OCI-LY3 (cell line): ENCODE results near the gene FREM2.

Experiments used
- H2AFZ ChIP-seq: fragments of 200-600, 300-600 bp; shearing (Covaris generic); 2 replicates; pipeline ENCODE4 v1.6.0; 2014; ENCODE audit warnings: antibody characterized with exemption, low read depth, low read length
- H3K27ac ChIP-seq: fragments of 200-600, 300-600 bp; sonication (generic); 2 replicates; pipeline ENCODE4 v1.5.1; 2014; ENCODE audit warnings: mild to moderate bottlenecking, low read length, moderate library complexity, mixed read lengths
- H3K27me3 ChIP-seq: fragments of 200-600, 300-600 bp; sonication (generic); 2 replicates; pipeline ENCODE4 v1.6.1; 2014; ENCODE audit warnings: low read depth, low read length, mixed read lengths
- H3K36me3 ChIP-seq: fragments of 200-600, 300-600 bp; sonication (generic); replicated peaks from 2 replicates; pipeline ENCODE3; 2014; ENCODE audit warnings: low read depth, low read length, mixed read lengths
- H3K4me1 ChIP-seq: fragments of 300-600, 200-600 bp; sonication (generic); 2 replicates; pipeline ENCODE4 v1.6.1; 2014; ENCODE audit warnings: low read length, mixed read lengths
- H3K4me2 ChIP-seq: fragments of 200-600, 300-600 bp; sonication (generic); 2 replicates; pipeline ENCODE4 v1.6.1; 2014; ENCODE audit warnings: low read length, mixed read lengths
- H3K4me3 ChIP-seq: fragments of 300-600, 200-600 bp; sonication (generic); 2 replicates; pipeline ENCODE4 v1.5.1; 2014; ENCODE audit warnings: antibody characterized with exemption, mild to moderate bottlenecking, low read length, moderate library complexity
- H3K79me2 ChIP-seq: fragments of 300-600, 200-600 bp; shearing (Covaris generic); 2 replicates; pipeline ENCODE4 v1.6.1; 2014; ENCODE audit warnings: mild to moderate bottlenecking, low read length, mixed read lengths
- H3K9ac ChIP-seq: fragments of 300-600, 200-600 bp; shearing (Covaris generic); 2 replicates; pipeline ENCODE4 v1.6.0; 2014; ENCODE audit warnings: mild to moderate bottlenecking, low read length, moderate library complexity
- H3K9me3 ChIP-seq: fragments of 200-600, 300-600 bp; shearing (Covaris generic); 2 replicates; pipeline ENCODE4 v1.6.1; 2014; ENCODE audit warnings: low read length, mixed read lengths; ENCODE audit not compliant: insufficient read depth
- H4K20me1 ChIP-seq: fragments of 200-600, 300-600 bp; sonication (generic); 2 replicates; pipeline ENCODE4 v1.6.1; 2016; ENCODE audit warnings: low read length, mixed read lengths; ENCODE audit not compliant: insufficient read depth
- EZH2phosphoT487 ChIP-seq: fragments of 200-600 bp; shearing (Covaris generic); IDR thresholded peaks from 2 replicates; pipeline ENCODE4 v1.6.1; 2018; ENCODE audit warnings: antibody characterized with exemption, mixed run types, low read depth
- TF ChIP-seq, protein P1 (sequence below): fragments of 200-600, 300-600 bp; sonication (generic); IDR thresholded peaks from 2 replicates; pipeline ENCODE4 v1.5.1; 2014; ENCODE audit warnings: antibody characterized with exemption, low read length, low read depth

The FREM2 gene, protein sequence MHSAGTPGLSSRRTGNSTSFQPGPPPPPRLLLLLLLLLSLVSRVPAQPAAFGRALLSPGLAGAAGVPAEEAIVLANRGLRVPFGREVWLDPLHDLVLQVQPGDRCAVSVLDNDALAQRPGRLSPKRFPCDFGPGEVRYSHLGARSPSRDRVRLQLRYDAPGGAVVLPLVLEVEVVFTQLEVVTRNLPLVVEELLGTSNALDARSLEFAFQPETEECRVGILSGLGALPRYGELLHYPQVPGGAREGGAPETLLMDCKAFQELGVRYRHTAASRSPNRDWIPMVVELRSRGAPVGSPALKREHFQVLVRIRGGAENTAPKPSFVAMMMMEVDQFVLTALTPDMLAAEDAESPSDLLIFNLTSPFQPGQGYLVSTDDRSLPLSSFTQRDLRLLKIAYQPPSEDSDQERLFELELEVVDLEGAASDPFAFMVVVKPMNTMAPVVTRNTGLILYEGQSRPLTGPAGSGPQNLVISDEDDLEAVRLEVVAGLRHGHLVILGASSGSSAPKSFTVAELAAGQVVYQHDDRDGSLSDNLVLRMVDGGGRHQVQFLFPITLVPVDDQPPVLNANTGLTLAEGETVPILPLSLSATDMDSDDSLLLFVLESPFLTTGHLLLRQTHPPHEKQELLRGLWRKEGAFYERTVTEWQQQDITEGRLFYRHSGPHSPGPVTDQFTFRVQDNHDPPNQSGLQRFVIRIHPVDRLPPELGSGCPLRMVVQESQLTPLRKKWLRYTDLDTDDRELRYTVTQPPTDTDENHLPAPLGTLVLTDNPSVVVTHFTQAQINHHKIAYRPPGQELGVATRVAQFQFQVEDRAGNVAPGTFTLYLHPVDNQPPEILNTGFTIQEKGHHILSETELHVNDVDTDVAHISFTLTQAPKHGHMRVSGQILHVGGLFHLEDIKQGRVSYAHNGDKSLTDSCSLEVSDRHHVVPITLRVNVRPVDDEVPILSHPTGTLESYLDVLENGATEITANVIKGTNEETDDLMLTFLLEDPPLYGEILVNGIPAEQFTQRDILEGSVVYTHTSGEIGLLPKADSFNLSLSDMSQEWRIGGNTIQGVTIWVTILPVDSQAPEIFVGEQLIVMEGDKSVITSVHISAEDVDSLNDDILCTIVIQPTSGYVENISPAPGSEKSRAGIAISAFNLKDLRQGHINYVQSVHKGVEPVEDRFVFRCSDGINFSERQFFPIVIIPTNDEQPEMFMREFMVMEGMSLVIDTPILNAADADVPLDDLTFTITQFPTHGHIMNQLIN (N-terminal part only)

DNA sequence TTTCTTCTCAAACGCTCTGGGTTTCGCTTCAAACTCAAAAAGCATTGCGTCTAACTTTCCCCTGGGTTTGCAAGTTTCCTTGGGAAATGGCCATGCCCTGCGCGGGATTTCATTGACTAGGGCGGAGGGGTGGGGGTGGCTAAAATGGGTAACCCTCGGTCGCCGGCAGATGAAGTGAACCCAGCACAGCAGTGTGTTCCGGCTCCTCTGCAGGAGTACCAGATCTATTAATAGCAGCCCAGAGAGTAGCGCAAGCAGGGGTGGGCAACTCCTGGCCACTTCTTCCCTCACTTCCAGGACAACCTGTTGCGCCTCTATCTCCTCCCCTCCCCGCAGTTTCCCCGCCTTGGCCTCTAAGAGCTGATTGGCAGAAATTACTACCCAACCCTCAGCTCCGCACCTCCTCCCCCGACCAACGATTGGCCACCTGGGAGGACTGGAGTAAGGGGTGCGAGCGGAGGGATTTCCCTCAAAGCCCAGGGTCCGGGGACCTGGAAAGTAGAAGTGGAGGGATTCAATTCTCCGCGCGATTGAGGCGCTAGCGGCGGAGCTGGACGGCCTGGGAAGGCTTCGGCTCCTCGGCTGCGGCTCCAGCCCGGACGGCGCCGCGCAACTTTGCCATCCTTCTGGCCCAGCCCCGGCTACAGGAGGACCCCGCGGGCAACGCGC, at the start of gene FREM2:
TSS of gene FREM2 (plus strand) at position 501 of the 669 bp plus-strand sequence. CDS start 268 bp downstream, outside the sequence.
- Histone ChIP-seq H2AFZ (no peak within 1 kb of the TSS), H3K79me2 (no peaks in the 10 kb centered on the region), H3K9me3 (no peaks in the 10 kb centered on the region), H3K36me3 (no peaks in the 10 kb centered on the region), H3K27ac (no peak within 1 kb of the TSS), H3K4me1 (no peaks in the 10 kb centered on the region), H3K4me2 (no peak within 1 kb of the TSS), H3K4me3 (no peak within 1 kb of the TSS), H4K20me1 (no peaks in the 10 kb centered on the region), H3K27me3 (peaks cover 5% of the 10 kb centered on the region; the same call in 1 of the 2 replicates), H3K9ac (no peak within 1 kb of the TSS)
- TF ChIP-seq, protein P1, sequence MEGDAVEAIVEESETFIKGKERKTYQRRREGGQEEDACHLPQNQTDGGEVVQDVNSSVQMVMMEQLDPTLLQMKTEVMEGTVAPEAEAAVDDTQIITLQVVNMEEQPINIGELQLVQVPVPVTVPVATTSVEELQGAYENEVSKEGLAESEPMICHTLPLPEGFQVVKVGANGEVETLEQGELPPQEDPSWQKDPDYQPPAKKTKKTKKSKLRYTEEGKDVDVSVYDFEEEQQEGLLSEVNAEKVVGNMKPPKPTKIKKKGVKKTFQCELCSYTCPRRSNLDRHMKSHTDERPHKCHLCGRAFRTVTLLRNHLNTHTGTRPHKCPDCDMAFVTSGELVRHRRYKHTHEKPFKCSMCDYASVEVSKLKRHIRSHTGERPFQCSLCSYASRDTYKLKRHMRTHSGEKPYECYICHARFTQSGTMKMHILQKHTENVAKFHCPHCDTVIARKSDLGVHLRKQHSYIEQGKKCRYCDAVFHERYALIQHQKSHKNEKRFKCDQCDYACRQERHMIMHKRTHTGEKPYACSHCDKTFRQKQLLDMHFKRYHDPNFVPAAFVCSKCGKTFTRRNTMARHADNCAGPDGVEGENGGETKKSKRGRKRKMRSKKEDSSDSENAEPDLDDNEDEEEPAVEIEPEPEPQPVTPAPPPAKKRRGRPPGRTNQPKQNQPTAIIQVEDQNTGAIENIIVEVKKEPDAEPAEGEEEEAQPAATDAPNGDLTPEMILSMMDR, result no peak
- no peak for TF ChIP-seq EZH2phosphoT487

DNA sequence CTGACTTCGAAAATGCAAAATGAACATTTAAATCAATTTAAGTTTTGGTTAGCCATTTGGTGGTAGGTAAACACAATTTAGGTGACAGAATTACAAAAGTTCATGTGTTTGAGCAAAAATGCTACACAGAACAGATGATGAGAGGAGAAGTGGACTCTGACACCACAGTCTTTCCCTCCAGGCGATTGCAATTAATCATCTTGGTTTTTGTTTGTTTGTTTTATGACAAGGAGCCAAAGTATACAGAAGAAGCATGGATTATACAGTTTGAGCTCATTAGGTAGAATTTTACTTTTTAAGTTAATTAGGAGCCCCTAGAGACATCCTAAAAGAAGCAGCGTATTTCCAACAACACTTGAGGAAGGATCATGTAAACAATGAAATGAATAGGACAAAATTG, 49.3 kb upstream of the FREM2 start:
- Histone ChIP-seq H3K9ac (no peak overlapping the region), H2AFZ (no peak overlapping the region), H3K4me3 (no peak overlapping the region), H4K20me1 (no peaks in the 10 kb centered on the region), H3K79me2 (no peaks in the 10 kb centered on the region), H3K27me3 (no peaks in the 10 kb centered on the region), H3K9me3 (no peaks in the 10 kb centered on the region), H3K36me3 (no peaks in the 10 kb centered on the region), H3K27ac (no peak overlapping the region), H3K4me1 (no peaks in the 10 kb centered on the region), H3K4me2 (no peak overlapping the region)
- TF ChIP-seq, protein P1, result no peak
- TF ChIP-seq EZH2phosphoT487, result no peak

DNA sequence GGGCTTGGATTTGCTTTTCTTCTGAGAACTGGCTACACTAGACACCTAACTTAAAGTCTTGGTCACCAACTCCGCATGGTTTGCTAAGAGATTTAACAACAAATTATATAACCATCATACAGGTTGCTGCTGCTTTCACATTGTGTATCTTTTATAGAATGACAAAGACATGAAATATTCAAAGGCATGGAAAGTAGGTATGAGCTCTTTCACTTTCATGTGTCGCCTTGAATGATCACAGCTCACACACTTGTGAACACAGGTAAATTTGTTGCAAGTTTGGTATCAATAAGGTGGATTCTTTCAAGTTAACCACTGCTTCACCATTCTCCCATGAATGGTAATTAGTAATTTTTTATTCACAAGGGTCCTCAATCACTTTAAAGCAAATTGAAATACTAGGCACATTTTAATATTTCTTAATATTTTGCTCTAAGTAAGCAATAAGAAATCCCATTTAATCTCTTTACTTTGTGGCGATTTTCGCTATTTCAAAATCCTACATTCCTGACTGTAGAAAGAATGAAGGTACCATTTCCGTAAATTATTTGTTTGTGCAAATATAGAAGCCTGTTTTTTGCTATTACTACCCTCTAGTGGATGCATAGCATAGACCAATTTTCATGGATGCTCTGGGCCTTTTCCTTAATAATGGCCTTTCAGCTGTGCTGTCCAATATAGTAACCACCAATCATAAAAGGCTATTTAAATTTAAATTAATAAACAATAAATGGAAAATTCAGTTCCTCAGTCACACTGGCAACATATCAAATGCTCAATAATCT, 45.5 kb upstream of the FREM2 start:
- H3K4me3 ChIP-seq, result no peak overlapping the region
- TF ChIP-seq, protein P1, result no peak; the same call in 1 of the 2 replicates
- no peak for TF ChIP-seq EZH2phosphoT487
- no peak overlapping the region for H3K9ac ChIP-seq
- no peaks in the 10 kb centered on the region for H3K9me3 ChIP-seq
- no peaks in the 10 kb centered on the region for H3K4me1 ChIP-seq
- H3K27me3 ChIP-seq, result no peaks in the 10 kb centered on the region
- no peak overlapping the region for H3K27ac ChIP-seq
- no peak overlapping the region for H3K4me2 ChIP-seq
- no peaks in the 10 kb centered on the region for H4K20me1 ChIP-seq
- H2AFZ ChIP-seq, result no peak overlapping the region
- no peaks in the 10 kb centered on the region for H3K36me3 ChIP-seq
- H3K79me2 ChIP-seq, result no peaks in the 10 kb centered on the region
